Heart left ventricle (tissue), 13 donors: ENCODE measurements around the gene SCAF1.

ENCODE experiments used
- POLR2A ChIP-seq, 2 donors: fragments of 450-650 bp; IDR thresholded peaks; one replicate each; pipeline ENCODE4 v1.6.1; 2017; ENCODE audit warnings: antibody characterized with exemption in 2 of 2, mild to moderate bottlenecking in 2 of 2, moderate library complexity in 2 of 2
- TF ChIP-seq, protein P1 (sequence below), 12 donors: fragments of 200-600 bp; sonication (generic) in 4 of 12; IDR thresholded peaks; one replicate each; pipeline versions ENCODE4 v1.5.0 to v1.8.0; 2018 to 2022; ENCODE audit warnings: antibody characterized with exemption in 12 of 12, mild to moderate bottlenecking in 5 of 12
- donor health status: ischemic (EF 13 %, LVEDD 7.1; RV severe dilation, severe dysfunction).
- donor health status: DM: no; HTN: yes; CAD: no.
- donor health status: DM: no; HTN: no; CAD: no.
- donor health status: ischemic (EF 25% LVEDD 6.9; RV normal size, moderate dysfunction).
- donor health status: ischemic (EF 25% LVEDD 5.7; RV mildly dilated, moderate dysfunction).
- donor health status: ischemic (EF 35%, LVEDD 5.7; RV mildly dilated, moderate dysfunction).
- donor health status: nonischemic (EF 11% LVEDD 7.7; RV severe dilation, severe dysfunction).
- donor health status: DM: yes; HTN: yes; CAD: no.
- donor health status: PGD.
- donor health status: ischemic (EF 29% LVEDD 5.4; RV normal size, mild dysfunction).
- donor health status: nonischemic (EF 23%, LVEDD 6.1; RV moderate dilation, normal function).

DNA sequence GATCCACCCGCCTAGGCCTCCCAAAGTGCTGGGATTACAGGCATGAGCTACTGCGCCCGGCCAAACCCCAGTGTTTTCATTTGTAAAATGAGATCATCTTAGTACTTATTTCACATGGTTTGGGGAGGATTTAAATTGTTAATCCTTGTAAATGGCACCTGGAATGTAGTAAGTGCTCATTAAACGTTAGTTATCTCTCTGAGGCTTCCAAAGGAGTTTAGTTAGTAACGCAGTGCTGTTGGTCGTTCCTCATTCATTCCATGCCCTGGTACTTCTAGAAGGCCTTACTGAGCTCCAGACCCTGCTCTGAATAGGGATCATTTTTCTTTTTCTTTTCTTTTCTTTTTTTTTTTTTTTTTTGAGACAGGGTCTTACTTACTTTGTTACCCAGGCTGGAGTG is 54.1 kb downstream of the SCAF1 start:
- TF ChIP-seq, protein P1, sequence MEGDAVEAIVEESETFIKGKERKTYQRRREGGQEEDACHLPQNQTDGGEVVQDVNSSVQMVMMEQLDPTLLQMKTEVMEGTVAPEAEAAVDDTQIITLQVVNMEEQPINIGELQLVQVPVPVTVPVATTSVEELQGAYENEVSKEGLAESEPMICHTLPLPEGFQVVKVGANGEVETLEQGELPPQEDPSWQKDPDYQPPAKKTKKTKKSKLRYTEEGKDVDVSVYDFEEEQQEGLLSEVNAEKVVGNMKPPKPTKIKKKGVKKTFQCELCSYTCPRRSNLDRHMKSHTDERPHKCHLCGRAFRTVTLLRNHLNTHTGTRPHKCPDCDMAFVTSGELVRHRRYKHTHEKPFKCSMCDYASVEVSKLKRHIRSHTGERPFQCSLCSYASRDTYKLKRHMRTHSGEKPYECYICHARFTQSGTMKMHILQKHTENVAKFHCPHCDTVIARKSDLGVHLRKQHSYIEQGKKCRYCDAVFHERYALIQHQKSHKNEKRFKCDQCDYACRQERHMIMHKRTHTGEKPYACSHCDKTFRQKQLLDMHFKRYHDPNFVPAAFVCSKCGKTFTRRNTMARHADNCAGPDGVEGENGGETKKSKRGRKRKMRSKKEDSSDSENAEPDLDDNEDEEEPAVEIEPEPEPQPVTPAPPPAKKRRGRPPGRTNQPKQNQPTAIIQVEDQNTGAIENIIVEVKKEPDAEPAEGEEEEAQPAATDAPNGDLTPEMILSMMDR (IDR thresholded peaks at IDR 0.05), result no peak
- TF ChIP-seq POLR2A (IDR thresholded peaks at IDR 0.05), result no peak
